Kidney (tissue), 14 donors: Measurements from ENCODE around the gene ODAD3. TPM values are rescaled to one million over a fixed set of nuclear protein-coding genes. Genes with fewer than 3 reads are reported as not detected.
A peak's percentile ranks its signal among the peaks of the same experiment; 100 is the strongest.

Experiments
- DNase-seq, 5 donors: peaks; one replicate each; pipeline ENCODE4 v3.0.0-alpha.2; 2013 to 2020
- FAIRE-seq: peaks from 2 replicates; lab custom pipeline; 2012; peaks lifted over from hg19 to GRCh38; lab: Jason Lieb, UNC
- H3K27ac ChIP-seq, 2 donors: one replicate each; pipeline ENCODE4 v1.7.0; 2013; ENCODE audit warnings: low read depth in 2 of 2, low read length in 2 of 2, inconsistent platforms in 1 of 2
- H3K27me3 ChIP-seq: one replicate; pipeline ENCODE4 v1.7.1; 2013; ENCODE audit warnings: low read length, inconsistent platforms; ENCODE audit not compliant: control insufficient read depth, insufficient read depth
- H3K36me3 ChIP-seq, 3 donors: one replicate each; pipeline versions ENCODE4 v1.7.0 to v1.7.1; 2013; ENCODE audit warnings: low read length in 3 of 3, control low read depth in 1 of 3, inconsistent platforms in 1 of 3; ENCODE audit not compliant: insufficient read depth in 3 of 3, control insufficient read depth in 2 of 3
- H3K4me1 ChIP-seq, 3 donors: one replicate each; pipeline versions ENCODE4 v1.7.0 to v1.7.1; 2013; ENCODE audit warnings: low read length in 3 of 3, inconsistent platforms in 1 of 3, low read depth in 1 of 3; ENCODE audit not compliant: control insufficient read depth in 2 of 3, insufficient read depth in 2 of 3
- H3K4me3 ChIP-seq, 3 donors: one replicate each; pipeline versions ENCODE4 v1.7.0 to v1.8.1; 2013; ENCODE audit warnings: low read length in 3 of 3, control low read depth in 1 of 3, inconsistent platforms in 1 of 3
- H3K9ac ChIP-seq, 3 donors: one replicate each; pipeline versions ENCODE4 v1.7.0 to v1.7.1; 2013; ENCODE audit warnings: low read length in 3 of 3, control low read depth in 1 of 3, inconsistent platforms in 1 of 3
- H3K9me3 ChIP-seq, 3 donors: one replicate each; pipeline versions ENCODE4 v1.7.0 to v1.7.1; 2013; ENCODE audit warnings: low read length in 3 of 3, control low read depth in 1 of 3, inconsistent platforms in 1 of 3; ENCODE audit not compliant: control insufficient read depth in 2 of 3, insufficient read depth in 1 of 3
- intact Hi-C: fragments of 100-400 bp; cut with DNase I; formaldehyde crosslinking; loops from one replicate; pipeline ENCODE4 v1.11.1; 2022
- polyA plus RNA-seq: library from polyadenylated mRNA; stranded (reverse); fragments of 350-450 nt; fragmentation: Illumina TruSeq; extraction: RNeasy Lipid Tissue Mini Kit (QIAGEN cat#74804); gene quantifications from one replicate; pipeline ENCODE4 v1.2.3, GENCODE V29; 2014; ENCODE audit warnings: low read depth, low replicate concordance; ENCODE audit not compliant: insufficient read depth
- total RNA-seq: library from RNA; stranded (reverse); fragmentation: NEBNext Ultra II Directional; extraction: Animal tissue kit (Norgen Biotek cat#: 25700); gene quantifications from one replicate; pipeline ENCODE4 v1.2.1, GENCODE V29; 2021
- TF ChIP-seq, protein P1 (sequence below): IDR thresholded peaks from 3 replicates; pipeline ENCODE4 v1.5.1; 2012; ENCODE audit warnings: mild to moderate bottlenecking, moderate library complexity, borderline replicate concordance; ENCODE audit not compliant: insufficient read depth; ENCODE audit errors: extremely low read depth
- donor health status: control.
- donor health status: control.
- donor health status: control.
- donor health status: control.
- donor health status: control.
- donor health status: DM: yes; HTN: yes; CAD: no.
- donor health status: Normal renal cell carcinoma (clear cell type).

Gene ODAD3
- total and polyA plus RNA-seq, 2 donors from 2014 or later, result 1.5 to 7.1 TPM

DNA sequence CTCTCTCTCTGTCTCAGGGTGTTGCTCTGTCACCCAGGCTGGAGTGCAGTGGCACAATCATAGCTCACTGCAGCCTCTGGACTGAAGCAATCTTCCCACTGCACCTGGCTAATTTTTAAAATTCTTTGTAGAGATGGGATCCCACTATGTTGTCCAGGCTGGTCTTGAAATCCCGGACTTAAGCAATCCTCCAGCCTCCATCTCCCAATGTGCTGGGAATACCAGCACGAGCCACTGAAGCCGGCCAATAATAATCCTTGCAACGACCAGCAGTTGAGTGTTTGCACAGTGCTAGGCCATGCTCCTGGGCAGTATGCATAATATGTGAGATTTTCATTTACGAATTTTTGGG lies 50.2 kb downstream of the ODAD3 start:
- Histone ChIP-seq H3K27ac (no peak overlapping the region), H3K4me3 (no peak overlapping the region)
- TF ChIP-seq, protein P1, sequence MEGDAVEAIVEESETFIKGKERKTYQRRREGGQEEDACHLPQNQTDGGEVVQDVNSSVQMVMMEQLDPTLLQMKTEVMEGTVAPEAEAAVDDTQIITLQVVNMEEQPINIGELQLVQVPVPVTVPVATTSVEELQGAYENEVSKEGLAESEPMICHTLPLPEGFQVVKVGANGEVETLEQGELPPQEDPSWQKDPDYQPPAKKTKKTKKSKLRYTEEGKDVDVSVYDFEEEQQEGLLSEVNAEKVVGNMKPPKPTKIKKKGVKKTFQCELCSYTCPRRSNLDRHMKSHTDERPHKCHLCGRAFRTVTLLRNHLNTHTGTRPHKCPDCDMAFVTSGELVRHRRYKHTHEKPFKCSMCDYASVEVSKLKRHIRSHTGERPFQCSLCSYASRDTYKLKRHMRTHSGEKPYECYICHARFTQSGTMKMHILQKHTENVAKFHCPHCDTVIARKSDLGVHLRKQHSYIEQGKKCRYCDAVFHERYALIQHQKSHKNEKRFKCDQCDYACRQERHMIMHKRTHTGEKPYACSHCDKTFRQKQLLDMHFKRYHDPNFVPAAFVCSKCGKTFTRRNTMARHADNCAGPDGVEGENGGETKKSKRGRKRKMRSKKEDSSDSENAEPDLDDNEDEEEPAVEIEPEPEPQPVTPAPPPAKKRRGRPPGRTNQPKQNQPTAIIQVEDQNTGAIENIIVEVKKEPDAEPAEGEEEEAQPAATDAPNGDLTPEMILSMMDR, result no peak

DNA sequence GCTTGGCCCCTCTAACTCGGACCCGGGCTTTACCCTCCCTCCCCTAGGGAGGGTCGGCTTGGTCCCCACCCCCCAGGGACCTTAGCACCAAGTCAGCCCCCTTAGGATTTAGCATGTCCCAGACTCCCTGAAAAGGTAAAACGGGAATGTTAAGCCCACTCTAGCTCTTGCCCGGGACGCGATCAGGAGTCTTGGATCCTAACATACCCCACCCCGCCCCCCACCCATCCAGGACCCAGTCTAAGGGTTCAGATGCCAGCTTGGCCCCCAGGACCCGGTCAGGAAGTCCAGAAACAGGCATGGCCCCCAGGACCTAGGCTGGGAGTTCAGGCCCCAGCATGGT lies 51.2 kb downstream of the ODAD3 start:
- DNase-seq (peak in 1 of 5 donors; percentile 23), FAIRE-seq (no peak)
- peaks cover 7% of the 10 kb centered on the region for H3K27me3 ChIP-seq
- TF ChIP-seq, protein P1, result no peak
- H3K4me3 ChIP-seq, result peak overlapping the region in 1 of 3 donors; percentile 46
- H3K9me3 ChIP-seq, result no peaks in the 10 kb centered on the region
- H3K27ac ChIP-seq, result peak overlapping the region; percentile 51 to 59
- no peaks in the 10 kb centered on the region for H3K36me3 ChIP-seq
- H3K9ac ChIP-seq, result peak overlapping the region in 1 of 3 donors; percentile 34
- peaks cover 0 to 26% (median 0%) of the 10 kb centered on the region in 3 donors for H3K4me1 ChIP-seq
- intact Hi-C loops, result no loop called here

More for the DNA sequence above, 50.2 kb downstream of the ODAD3 start:
- no peak overlapping the region for H3K9ac ChIP-seq
- peaks cover 0 to 26% (median 0%) of the 10 kb centered on the region in 3 donors for H3K4me1 ChIP-seq
- no peak for FAIRE-seq
- H3K27me3 ChIP-seq, result peaks cover 7% of the 10 kb centered on the region
- no peaks in the 10 kb centered on the region for H3K9me3 ChIP-seq
- no peaks in the 10 kb centered on the region for H3K36me3 ChIP-seq
- intact Hi-C loops, result no loop called here
- no peak for DNase-seq

DNA sequence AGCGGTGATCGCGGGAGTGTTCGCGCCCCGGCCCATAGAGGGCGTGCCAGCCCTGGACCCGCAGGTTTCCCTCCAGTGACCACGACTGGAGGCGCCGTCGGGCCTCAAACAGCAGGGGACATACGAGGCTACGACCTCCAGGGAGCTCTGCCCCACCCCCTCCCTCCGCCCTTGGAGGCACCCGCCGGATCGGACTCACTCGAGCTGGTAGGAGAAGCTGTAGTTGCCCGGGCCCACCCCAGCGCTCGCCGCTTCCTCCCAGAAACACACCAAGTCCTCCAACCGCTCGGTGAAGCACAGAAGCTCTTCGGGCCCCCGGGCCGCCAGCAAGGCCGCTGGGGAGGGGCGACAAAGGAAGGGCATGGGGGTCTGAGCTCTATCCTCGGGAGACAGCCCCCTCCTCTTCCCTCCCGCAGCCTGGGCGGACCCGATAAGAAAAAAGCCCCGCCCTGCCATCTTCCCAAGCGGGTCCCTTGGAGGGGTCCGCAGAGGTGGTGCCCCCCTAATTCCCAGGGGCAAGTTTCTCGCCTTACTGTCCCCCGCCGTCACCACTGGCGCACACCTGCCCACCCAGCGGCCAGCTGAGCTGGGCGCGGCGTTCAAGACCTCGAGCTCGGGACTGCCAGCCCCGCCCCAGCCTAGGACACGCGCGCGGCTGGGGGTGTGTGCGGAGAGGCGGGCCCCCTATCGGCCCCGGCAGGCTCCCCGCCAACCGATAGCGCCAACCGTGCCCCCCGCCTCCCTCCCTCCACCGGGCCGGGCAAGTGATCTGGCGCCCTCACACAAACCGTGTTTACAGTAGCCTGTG lies 51.8 kb downstream of the ODAD3 start:
- FAIRE-seq, result no peak
- intact Hi-C loops, result no loop called here
- Histone ChIP-seq H3K9me3 (no peaks in the 10 kb centered on the region), H3K4me3 (peak overlapping the region in 1 of 3 donors; percentile 46), H3K27ac (peak overlapping the region; percentile 51 to 59), H3K4me1 (peaks cover 0 to 26% (median 0%) of the 10 kb centered on the region in 3 donors), H3K36me3 (no peaks in the 10 kb centered on the region), H3K27me3 (peaks cover 7% of the 10 kb centered on the region), H3K9ac (peak overlapping the region in 1 of 3 donors; percentile 34)
- DNase-seq, result peak; percentile 44 to 89 (median 68)
- TF ChIP-seq, protein P1, result peak; percentile 38
